GM18511 (cell line): ENCODE measurements around the gene KRTAP4-11.
"Not testable (repeated sequence)": the region's sequence is repeated elsewhere in the genome, so short reads cannot be mapped to it uniquely, and the experiment has no call there.

Experiments used
- ATAC-seq: cut with Tn5 transposase; IDR thresholded peaks from one replicate; pipeline ENCODE4 v1.9.1; 2021; ENCODE audit warnings: mild to moderate bottlenecking, moderate library complexity; ENCODE audit not compliant: unreplicated experiment

Gene KRTAP4-11

GRCh38 chr17:41088760-41089352, 29.3 kb downstream of the KRTAP4-11 start:
- not testable (repeated sequence) for ATAC-seq

DNA sequence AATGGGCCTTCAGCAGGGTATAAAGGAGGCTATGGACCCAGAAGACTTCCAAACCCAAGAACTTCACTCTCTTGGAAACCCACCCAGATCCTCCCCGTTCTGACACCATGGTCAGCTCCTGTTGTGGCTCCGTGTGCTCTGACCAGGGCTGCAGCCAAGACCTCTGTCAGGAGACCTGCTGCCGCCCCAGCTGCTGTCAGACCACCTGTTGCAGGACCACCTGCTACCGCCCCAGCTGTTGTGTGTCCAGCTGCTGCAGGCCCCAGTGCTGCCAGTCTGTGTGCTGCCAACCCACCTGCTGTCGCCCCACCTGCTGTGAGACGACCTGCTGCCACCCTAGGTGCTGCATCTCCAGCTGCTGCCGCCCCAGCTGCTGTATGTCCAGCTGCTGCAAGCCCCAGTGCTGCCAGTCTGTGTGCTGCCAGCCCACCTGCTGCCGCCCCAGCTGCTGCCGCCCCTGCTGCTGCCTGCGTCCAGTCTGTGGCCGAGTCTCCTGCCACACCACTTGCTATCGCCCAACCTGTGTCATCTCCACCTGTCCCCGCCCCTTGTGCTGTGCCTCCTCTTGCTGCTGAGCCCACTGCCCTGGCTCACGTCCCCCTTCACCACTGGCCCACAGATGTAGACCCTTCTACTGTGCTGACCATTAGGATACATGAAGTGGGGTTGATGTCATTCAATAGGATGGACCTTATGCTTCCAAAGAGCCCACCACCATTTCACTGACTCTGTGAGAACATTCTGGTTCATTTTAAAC, 33.9 kb downstream of the KRTAP4-11 start, which contains the start of gene KRTAP4-7:
TSS of gene KRTAP4-7 (plus strand) at position 51 of the 757 bp plus-strand sequence. CDS start at position 108, 57 bp downstream.
- ATAC-seq, result not testable (repeated sequence)

GRCh38 chr17:41083427-41083826, 34.7 kb downstream of the KRTAP4-11 start:
- ATAC-seq, result not testable (repeated sequence)

DNA sequence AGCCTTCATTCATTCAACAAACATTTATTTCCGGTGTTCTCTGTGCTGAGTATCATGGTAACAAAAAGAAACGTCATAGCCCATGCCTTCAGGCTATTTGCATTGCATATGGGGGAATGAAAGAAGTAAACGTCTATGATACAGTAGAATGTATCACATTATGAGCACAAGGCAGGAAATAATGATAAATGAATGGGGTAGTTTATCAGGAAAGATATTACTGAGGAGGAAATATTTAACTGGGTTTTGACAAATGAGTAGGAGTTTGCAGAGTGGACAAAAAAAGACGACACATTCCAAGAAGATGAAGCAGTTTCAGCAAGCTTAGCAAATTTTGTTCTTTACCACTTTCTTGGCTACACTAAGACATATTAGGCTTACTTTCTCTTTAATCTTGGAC, 35.5 kb downstream of the KRTAP4-11 start:
- no peak for ATAC-seq

DNA sequence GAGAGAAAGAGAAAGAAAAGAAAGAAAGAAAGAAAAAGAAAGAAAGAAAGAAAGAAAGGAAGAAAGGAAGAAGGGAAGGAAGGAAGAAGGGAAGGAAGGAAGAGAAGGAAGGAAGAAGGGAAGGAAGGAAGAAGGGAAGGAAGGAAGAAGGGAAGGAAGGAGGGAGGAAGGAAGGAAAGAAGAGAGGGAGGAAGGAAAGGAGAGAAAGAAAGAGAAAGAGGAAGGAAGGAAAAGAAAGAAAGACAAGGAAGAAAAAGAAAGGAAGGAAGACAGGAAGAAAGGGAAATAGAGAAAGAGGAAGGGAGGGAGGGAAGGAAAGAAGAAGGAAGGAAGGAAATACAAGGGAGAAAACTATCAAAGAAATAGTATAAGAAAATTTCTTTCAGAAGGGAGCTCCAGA, 41.4 kb downstream of the KRTAP4-11 start:
- ATAC-seq, result no peak

- no peak for ATAC-seq
Observed at GRCh38 chr17:41073676-41074075, 44.5 kb downstream of the KRTAP4-11 start.

DNA sequence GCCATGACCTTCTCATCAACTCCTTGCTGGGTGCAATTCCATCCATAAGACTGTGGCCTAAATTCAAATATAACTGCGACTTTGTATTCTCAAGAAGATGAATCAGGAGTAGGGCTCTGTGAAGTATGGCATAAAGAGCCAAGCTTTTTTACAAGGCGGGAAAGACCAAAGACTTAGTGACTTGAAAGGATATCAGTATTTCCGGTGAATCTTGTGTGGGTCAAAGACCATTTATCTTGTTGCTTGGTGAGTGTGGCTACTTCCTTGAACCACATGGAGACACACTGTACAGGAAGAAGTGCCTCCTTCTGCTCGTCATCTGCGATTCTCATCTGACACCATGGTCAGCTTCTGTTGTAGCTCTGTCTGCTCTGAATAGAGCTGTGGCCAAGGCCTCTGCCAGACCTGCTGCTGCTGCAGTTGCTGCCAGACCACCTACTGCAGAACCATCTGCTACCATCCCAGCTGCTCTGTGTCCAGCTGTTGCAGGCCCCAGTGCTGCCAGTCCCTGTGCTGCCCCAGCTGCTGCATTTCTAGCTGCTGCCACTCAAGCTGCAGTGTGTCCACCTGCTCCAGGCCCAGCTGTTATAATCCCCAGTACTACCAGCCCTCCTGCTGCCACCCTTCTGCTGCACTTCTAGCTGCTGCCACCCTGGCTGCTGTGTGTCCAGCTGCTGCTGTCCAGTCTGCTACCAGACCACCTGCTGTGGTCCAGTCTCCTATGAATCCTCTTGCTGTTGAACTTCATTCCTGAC, 46.4 kb downstream of the KRTAP4-11 start:
- ATAC-seq, result no peak

- no peak for ATAC-seq
Observed at GRCh38 chr17:41069031-41069430, 49.1 kb downstream of the KRTAP4-11 start.

GRCh38 chr17:41067281-41067680, 50.9 kb downstream of the KRTAP4-11 start:
- no peak for ATAC-seq
